ENCODE measurements around the gene ZNF507. TPM values are rescaled to one million over a fixed set of nuclear protein-coding genes. Genes with fewer than 3 reads are reported as not detected.
"Not testable (repeated sequence)": the region's sequence is repeated elsewhere in the genome, so short reads cannot be mapped to it uniquely, and the experiment has no call there.

Gene ZNF507
- total RNA-seq, 1 donor from 2014 or later, result 33.7 TPM

GRCh38 chr19:32368787-32369186, 23.4 kb downstream of the ZNF507 start:
- no peak for DNase-seq

- DNase-seq, result no peak
Observed at GRCh38 chr19:32372726-32373517, 27.5 kb downstream of the ZNF507 start.

GRCh38 chr19:32373585-32374295, 28.3 kb downstream of the ZNF507 start:
- DNase-seq, result no peak

- not testable (repeated sequence) for DNase-seq
Observed at GRCh38 chr19:32374362-32374761, 29.0 kb downstream of the ZNF507 start.

GRCh38 chr19:32377088-32377487, 31.7 kb downstream of the ZNF507 start:
- not testable (repeated sequence) for DNase-seq

GRCh38 chr19:32380269-32380668, 34.9 kb downstream of the ZNF507 start:
- DNase-seq, result no peak

- DNase-seq, result no peak
Observed at GRCh38 chr19:32387701-32388392, 42.4 kb downstream of the ZNF507 start.

- no peak for DNase-seq
Observed at GRCh38 chr19:32388393-32388855, 43.0 kb downstream of the ZNF507 start.

- DNase-seq, result no peak
Observed at GRCh38 chr19:32392901-32393300, 47.5 kb downstream of the ZNF507 start.

- no peak for DNase-seq
Observed at GRCh38 chr19:32396046-32396652, 50.7 kb downstream of the ZNF507 start.

GRCh38 chr19:32397671-32398101, 52.3 kb downstream of the ZNF507 start:
- DNase-seq, result no peak

- no peak for DNase-seq
Observed at GRCh38 chr19:32401992-32402391, 56.6 kb downstream of the ZNF507 start.

- DNase-seq, result no peak
Observed at GRCh38 chr19:32403291-32403995, 58.0 kb downstream of the ZNF507 start.

GRCh38 chr19:32404213-32404932, 59.0 kb downstream of the ZNF507 start:
- no peak for DNase-seq

- peak; percentile 47 for DNase-seq
Observed at GRCh38 chr19:32404933-32405430, 59.6 kb downstream of the ZNF507 start.

- peak; percentile 92 for DNase-seq
Observed at GRCh38 chr19:32405431-32406160, 60.2 kb downstream of the ZNF507 start, which contains the start of gene DPY19L3. Gene DPY19L3, plus strand, starts transcription at chr19:32405770. Its CDS starts 2,484 bp downstream, at chr19:32408254.

- DNase-seq, result no peak
Observed at GRCh38 chr19:32406161-32407003, 61.0 kb downstream of the ZNF507 start.

GRCh38 chr19:32407004-32407992, 61.9 kb downstream of the ZNF507 start:
- DNase-seq, result peak; percentile 63

Measured in occipital lobe (tissue), 2 donors.